Progenitor cell of endocrine pancreas (in vitro differentiated cells): ENCODE data around the gene SELENOV. TPM values are rescaled to one million over a fixed set of nuclear protein-coding genes. Genes with fewer than 3 reads are reported as not detected.
A peak's percentile ranks its signal among the peaks of the same experiment; 100 is the strongest.

Experiments
- DNase-seq: peaks from one replicate; pipeline ENCODE4 v3.0.0; 2021; ENCODE audit warnings: low spot score; ENCODE audit not compliant: unreplicated experiment
- H3K27ac Mint-ChIP-seq: 2 replicates; pipeline ENCODE4 v1.8.0; 2021; ENCODE audit warnings: mild to moderate bottlenecking, moderate library complexity, mixed read lengths
- H3K27me3 Mint-ChIP-seq: 2 replicates; pipeline ENCODE4 v1.8.0; 2021; ENCODE audit warnings: mixed read lengths
- H3K36me3 Mint-ChIP-seq: 2 replicates; pipeline ENCODE4 v1.8.0; 2022; ENCODE audit warnings: mixed read lengths; ENCODE audit not compliant: insufficient read depth
- H3K4me1 Mint-ChIP-seq: 2 replicates; pipeline ENCODE4 v1.8.0; 2021; ENCODE audit warnings: low read depth, mixed read lengths
- H3K4me3 Mint-ChIP-seq: 2 replicates; pipeline ENCODE4 v1.8.0; 2021; ENCODE audit warnings: low read depth, mild to moderate bottlenecking, moderate library complexity, mixed read lengths
- H3K9me3 Mint-ChIP-seq: 2 replicates; pipeline ENCODE4 v1.8.0; 2021; ENCODE audit warnings: low read depth, mixed read lengths
- CTCF ChIP-seq: fragments of 200-600 bp; sonication (generic); IDR thresholded peaks from one replicate; pipeline ENCODE4 v1.5.0; 2021; ENCODE audit warnings: antibody characterized with exemption, mild to moderate bottlenecking; ENCODE audit not compliant: unreplicated experiment
- long read RNA-seq: library from polyadenylated mRNA; unstranded; transcript quantifications from one replicate; pipeline ENCODE4 v2.0.0, GENCODE V29; 2020
- total RNA-seq: library from RNA; stranded (reverse); gene quantifications from 2 replicates; pipeline ENCODE4 v1.2.1, GENCODE V29; 2021

The SELENOV gene
- total RNA-seq, result 5.1 and 6.5 TPM in 2 replicates
- long read RNA-seq, partial matches to known transcripts, result 0 of 1 reads
- long read RNA-seq, other reads (novel, unspliced or antisense), result 1 of 1 reads

- peaks cover 10% of the 10 kb centered on the region for H3K27me3 Mint-ChIP-seq
- H3K4me3 Mint-ChIP-seq, result peak within 1 kb of the TSS; percentile 84
- H3K9me3 Mint-ChIP-seq, result no peaks in the 10 kb centered on the region
- H3K36me3 Mint-ChIP-seq, result peaks cover 3% of the 10 kb centered on the region
- H3K4me1 Mint-ChIP-seq, result peaks cover 6% of the 10 kb centered on the region
- DNase-seq, result peak; percentile 60
- TF ChIP-seq CTCF, result peak; percentile 45
- peak within 1 kb of the TSS; percentile 89 for H3K27ac Mint-ChIP-seq
Observed at GRCh38 chr19:39514840-39515550, at the start of gene SELENOV. Gene SELENOV, plus strand, starts transcription at chr19:39515139. Its CDS starts 74 bp downstream, at chr19:39515213.

GRCh38 chr19:39465956-39466747 is 48.8 kb upstream of the SELENOV start:
- Mint-ChIP-seq H3K4me3 (no peak overlapping the region), H3K27ac (no peak overlapping the region), H3K36me3 (peaks cover 25% of the 10 kb centered on the region), H3K27me3 (no peaks in the 10 kb centered on the region), H3K4me1 (no peaks in the 10 kb centered on the region), H3K9me3 (no peaks in the 10 kb centered on the region)
- no peak for DNase-seq
- TF ChIP-seq CTCF, result no peak

GRCh38 chr19:39467941-39468340 is 47.0 kb upstream of the SELENOV start:
- H3K36me3 Mint-ChIP-seq, result peaks cover 26% of the 10 kb centered on the region

GRCh38 chr19:39469036-39469435 is 45.9 kb upstream of the SELENOV start:
- no peaks in the 10 kb centered on the region for H3K27me3 Mint-ChIP-seq
- no peaks in the 10 kb centered on the region for H3K9me3 Mint-ChIP-seq
- no peak for TF ChIP-seq CTCF
- H3K27ac Mint-ChIP-seq, result no peak overlapping the region
- no peak for DNase-seq
- no peaks in the 10 kb centered on the region for H3K4me1 Mint-ChIP-seq
- H3K36me3 Mint-ChIP-seq, result peaks cover 26% of the 10 kb centered on the region
- no peak overlapping the region for H3K4me3 Mint-ChIP-seq

More at GRCh38 chr19:39467941-39468340, 47.0 kb upstream of the SELENOV start:
- no peak overlapping the region for H3K4me3 Mint-ChIP-seq
- H3K27ac Mint-ChIP-seq, result no peak overlapping the region
- no peaks in the 10 kb centered on the region for H3K4me1 Mint-ChIP-seq
- no peak for TF ChIP-seq CTCF
- H3K27me3 Mint-ChIP-seq, result no peaks in the 10 kb centered on the region
- no peak for DNase-seq
- H3K9me3 Mint-ChIP-seq, result no peaks in the 10 kb centered on the region

- Mint-ChIP-seq H3K27ac (no peak overlapping the region), H3K27me3 (no peaks in the 10 kb centered on the region), H3K4me1 (no peaks in the 10 kb centered on the region), H3K9me3 (no peaks in the 10 kb centered on the region), H3K4me3 (no peak overlapping the region), H3K36me3 (peaks cover 28% of the 10 kb centered on the region)
- no peak for TF ChIP-seq CTCF
- no peak for DNase-seq
Observed at GRCh38 chr19:39469567-39469966, 45.4 kb upstream of the SELENOV start.
